ENCODE measurements around the gene PRELID3B.

The PRELID3B gene

GRCh38 chr20:59035381-59035780 is 7.2 kb downstream of the PRELID3B start:
- no peak overlapping the region for H4K91ac ChIP-seq (ENCODE audit: low read length)
- H2AK5ac ChIP-seq (ENCODE audit: low read length, severe bottlenecking): no peak overlapping the region
- H3K4me1 ChIP-seq (ENCODE audit: control insufficient read depth, insufficient read depth, low read depth, low read length): peaks cover 6% of the 10 kb centered on the region
- H3K27me3 ChIP-seq (ENCODE audit: control insufficient read depth in 1 of 2, insufficient read depth in 1 of 2, low read length in 2 of 2): no peaks in the 10 kb centered on the region
- H2BK12ac ChIP-seq (ENCODE audit: low read length in 2 of 2): no peak overlapping the region
- no peak overlapping the region for H3K18ac ChIP-seq (ENCODE audit: low read depth in 1 of 2, low read length in 2 of 2)
- no peak overlapping the region for H3K4ac ChIP-seq (ENCODE audit: low read depth in 1 of 2, low read length in 2 of 2)
- no peak overlapping the region for H3K4me3 ChIP-seq (ENCODE audit: insufficient read depth in 1 of 2, low read depth in 1 of 2, low read length in 2 of 2)
- no peak overlapping the region for H3K27ac ChIP-seq (ENCODE audit: low read length, poor library complexity, severe bottlenecking)
- H2BK5ac ChIP-seq (ENCODE audit: low read depth, low read length, poor library complexity, severe bottlenecking): no peak overlapping the region
- H2BK120ac ChIP-seq (ENCODE audit: low read depth, low read length): no peak overlapping the region
- H3K9me3 ChIP-seq (ENCODE audit: control insufficient read depth, low read length): no peaks in the 10 kb centered on the region
- H4K8ac ChIP-seq (ENCODE audit: low read length): no peak overlapping the region
- H3K36me3 ChIP-seq (ENCODE audit: control insufficient read depth in 1 of 2, insufficient read depth in 2 of 2, low read depth in 1 of 2, low read length in 2 of 2): peaks cover 13 to 55% of the 10 kb centered on the region in 2 experiments
- no peak overlapping the region for H2AFZ ChIP-seq (ENCODE audit: low read depth, low read length)
- no peak overlapping the region for H2BK15ac ChIP-seq (ENCODE audit: low read depth, poor library complexity, severe bottlenecking)
- no peak for DNase-seq
- no peak overlapping the region for H3K23ac ChIP-seq (ENCODE audit: low read length in 2 of 2)
- H3K4me2 ChIP-seq (ENCODE audit: low read length, poor library complexity, severe bottlenecking): no peak overlapping the region
- peaks cover 5% of the 10 kb centered on the region for H3K79me1 ChIP-seq (replicated peaks; ENCODE audit: low read length, poor library complexity, severe bottlenecking)
- 97% methylated on average over 3 of the region's 3 CpGs for WGBS
- H3K14ac ChIP-seq (ENCODE audit: low read length in 2 of 2): no peak overlapping the region
- H3K9ac ChIP-seq (ENCODE audit: low read length): no peak overlapping the region

GRCh38 chr20:59033616-59034165 is 8.9 kb downstream of the PRELID3B start:
- no peak overlapping the region for H4K91ac ChIP-seq (ENCODE audit: low read length)
- no peak overlapping the region for H2AFZ ChIP-seq (ENCODE audit: low read depth, low read length)
- whole genome bisulfite sequencing: 75% methylated on average over 2 of the region's 2 CpGs

GRCh38 chr20:59033093-59033492 is 9.5 kb downstream of the PRELID3B start:
- no CpG with 5 or more reads among the region's 1 CpG for WGBS
- H3K9me3 ChIP-seq (ENCODE audit: control insufficient read depth, low read length): no peaks in the 10 kb centered on the region
- no peak overlapping the region for H3K14ac ChIP-seq (ENCODE audit: low read length in 2 of 2)
- no peak overlapping the region for H2BK5ac ChIP-seq (ENCODE audit: low read depth, low read length, poor library complexity, severe bottlenecking)
- H2BK12ac ChIP-seq (ENCODE audit: low read length in 2 of 2): no peak overlapping the region
- H3K36me3 ChIP-seq (ENCODE audit: control insufficient read depth in 1 of 2, insufficient read depth in 2 of 2, low read depth in 1 of 2, low read length in 2 of 2): peaks cover 13 to 71% of the 10 kb centered on the region in 2 experiments
- no peak overlapping the region for H3K4ac ChIP-seq (ENCODE audit: low read depth in 1 of 2, low read length in 2 of 2)
- H4K8ac ChIP-seq (ENCODE audit: low read length): no peak overlapping the region
- peaks cover 6% of the 10 kb centered on the region for H3K4me1 ChIP-seq (ENCODE audit: control insufficient read depth, insufficient read depth, low read depth, low read length)
- H3K4me3 ChIP-seq (ENCODE audit: insufficient read depth in 1 of 2, low read depth in 1 of 2, low read length in 2 of 2): peak overlapping the region in 1 of 2 experiments; percentile 93
- no peak overlapping the region for H3K27ac ChIP-seq (ENCODE audit: low read length, poor library complexity, severe bottlenecking)
- H2BK120ac ChIP-seq (ENCODE audit: low read depth, low read length): no peak overlapping the region
- H2AK5ac ChIP-seq (ENCODE audit: low read length, severe bottlenecking): no peak overlapping the region
- H3K79me1 ChIP-seq (replicated peaks; ENCODE audit: low read length, poor library complexity, severe bottlenecking): peaks cover 5% of the 10 kb centered on the region
- H4K91ac ChIP-seq (ENCODE audit: low read length): no peak overlapping the region
- peak overlapping the region; percentile 89 for H3K9ac ChIP-seq (ENCODE audit: low read length)
- H3K23ac ChIP-seq (ENCODE audit: low read length in 2 of 2): no peak overlapping the region
- DNase-seq: no peak
- no peak overlapping the region for H3K4me2 ChIP-seq (ENCODE audit: low read length, poor library complexity, severe bottlenecking)
- H2BK15ac ChIP-seq (ENCODE audit: low read depth, poor library complexity, severe bottlenecking): no peak overlapping the region
- no peak overlapping the region for H3K18ac ChIP-seq (ENCODE audit: low read depth in 1 of 2, low read length in 2 of 2)
- H3K27me3 ChIP-seq (ENCODE audit: control insufficient read depth in 1 of 2, insufficient read depth in 1 of 2, low read length in 2 of 2): no peaks in the 10 kb centered on the region
- H2AFZ ChIP-seq (ENCODE audit: low read depth, low read length): no peak overlapping the region

More at GRCh38 chr20:59033616-59034165, 8.9 kb downstream of the PRELID3B start:
- H3K18ac ChIP-seq (ENCODE audit: low read depth in 1 of 2, low read length in 2 of 2): no peak overlapping the region
- peaks cover 6% of the 10 kb centered on the region for H3K4me1 ChIP-seq (ENCODE audit: control insufficient read depth, insufficient read depth, low read depth, low read length)
- H2BK12ac ChIP-seq (ENCODE audit: low read length in 2 of 2): no peak overlapping the region
- no peaks in the 10 kb centered on the region for H3K27me3 ChIP-seq (ENCODE audit: control insufficient read depth in 1 of 2, insufficient read depth in 1 of 2, low read length in 2 of 2)
- H2BK120ac ChIP-seq (ENCODE audit: low read depth, low read length): no peak overlapping the region
- no peak overlapping the region for H2BK5ac ChIP-seq (ENCODE audit: low read depth, low read length, poor library complexity, severe bottlenecking)
- H3K23ac ChIP-seq (ENCODE audit: low read length in 2 of 2): no peak overlapping the region
- H3K9me3 ChIP-seq (ENCODE audit: control insufficient read depth, low read length): no peaks in the 10 kb centered on the region
- H3K79me1 ChIP-seq (replicated peaks; ENCODE audit: low read length, poor library complexity, severe bottlenecking): peaks cover 5% of the 10 kb centered on the region
- no peak overlapping the region for H3K14ac ChIP-seq (ENCODE audit: low read length in 2 of 2)
- no peak for DNase-seq
- H3K4me3 ChIP-seq (ENCODE audit: insufficient read depth in 1 of 2, low read depth in 1 of 2, low read length in 2 of 2): no peak overlapping the region
- no peak overlapping the region for H4K8ac ChIP-seq (ENCODE audit: low read length)
- peak overlapping the region; percentile 89 for H3K9ac ChIP-seq (ENCODE audit: low read length)
- no peak overlapping the region for H3K27ac ChIP-seq (ENCODE audit: low read length, poor library complexity, severe bottlenecking)
- no peak overlapping the region for H2AK5ac ChIP-seq (ENCODE audit: low read length, severe bottlenecking)
- no peak overlapping the region for H3K4me2 ChIP-seq (ENCODE audit: low read length, poor library complexity, severe bottlenecking)
- H3K4ac ChIP-seq (ENCODE audit: low read depth in 1 of 2, low read length in 2 of 2): no peak overlapping the region
- no peak overlapping the region for H2BK15ac ChIP-seq (ENCODE audit: low read depth, poor library complexity, severe bottlenecking)
- H3K36me3 ChIP-seq (ENCODE audit: control insufficient read depth in 1 of 2, insufficient read depth in 2 of 2, low read depth in 1 of 2, low read length in 2 of 2): peaks cover 13 to 68% of the 10 kb centered on the region in 2 experiments

- peak overlapping the region; percentile 97 for H3K4me2 ChIP-seq (ENCODE audit: low read length, poor library complexity, severe bottlenecking)
- peak overlapping the region; percentile 71 for H4K8ac ChIP-seq (ENCODE audit: low read length)
- H3K18ac ChIP-seq (ENCODE audit: low read depth in 1 of 2, low read length in 2 of 2): peak overlapping the region in 1 of 2 experiments; percentile 74
- H3K9ac ChIP-seq (ENCODE audit: low read length): peak overlapping the region; percentile 89
- H3K4ac ChIP-seq (ENCODE audit: low read depth in 1 of 2, low read length in 2 of 2): peak overlapping the region in 1 of 2 experiments; percentile 83
- no peak overlapping the region for H2BK15ac ChIP-seq (ENCODE audit: low read depth, poor library complexity, severe bottlenecking)
- peak overlapping the region; percentile 60 for H2AFZ ChIP-seq (ENCODE audit: low read depth, low read length)
- H2BK120ac ChIP-seq (ENCODE audit: low read depth, low read length): peak overlapping the region; percentile 79
- H3K27me3 ChIP-seq (ENCODE audit: control insufficient read depth in 1 of 2, insufficient read depth in 1 of 2, low read length in 2 of 2): no peaks in the 10 kb centered on the region
- no peak overlapping the region for H2BK12ac ChIP-seq (ENCODE audit: low read length in 2 of 2)
- H3K36me3 ChIP-seq (ENCODE audit: control insufficient read depth in 1 of 2, insufficient read depth in 2 of 2, low read depth in 1 of 2, low read length in 2 of 2): peaks cover 13 to 69% of the 10 kb centered on the region in 2 experiments
- peaks cover 5% of the 10 kb centered on the region for H3K79me1 ChIP-seq (replicated peaks; ENCODE audit: low read length, poor library complexity, severe bottlenecking)
- 2% methylated on average over 13 of the region's 13 CpGs for WGBS
- peak; percentile 72 for DNase-seq
- H2BK5ac ChIP-seq (ENCODE audit: low read depth, low read length, poor library complexity, severe bottlenecking): no peak overlapping the region
- H3K4me1 ChIP-seq (ENCODE audit: control insufficient read depth, insufficient read depth, low read depth, low read length): peaks cover 6% of the 10 kb centered on the region
- H2AK5ac ChIP-seq (ENCODE audit: low read length, severe bottlenecking): no peak overlapping the region
- H3K27ac ChIP-seq (ENCODE audit: low read length, poor library complexity, severe bottlenecking): peak overlapping the region; percentile 41
- H3K23ac ChIP-seq (ENCODE audit: low read length in 2 of 2): no peak overlapping the region
- H4K91ac ChIP-seq (ENCODE audit: low read length): no peak overlapping the region
- H3K14ac ChIP-seq (ENCODE audit: low read length in 2 of 2): no peak overlapping the region
- H3K4me3 ChIP-seq (ENCODE audit: insufficient read depth in 1 of 2, low read depth in 1 of 2, low read length in 2 of 2): peak overlapping the region; percentile 78 to 93
- no peaks in the 10 kb centered on the region for H3K9me3 ChIP-seq (ENCODE audit: control insufficient read depth, low read length)
These were observed 9.9 kb downstream of the PRELID3B start for GRCh38 chr20:59032713-59033059.
